ENCODE measurements around the gene DHRS1.

DNA sequence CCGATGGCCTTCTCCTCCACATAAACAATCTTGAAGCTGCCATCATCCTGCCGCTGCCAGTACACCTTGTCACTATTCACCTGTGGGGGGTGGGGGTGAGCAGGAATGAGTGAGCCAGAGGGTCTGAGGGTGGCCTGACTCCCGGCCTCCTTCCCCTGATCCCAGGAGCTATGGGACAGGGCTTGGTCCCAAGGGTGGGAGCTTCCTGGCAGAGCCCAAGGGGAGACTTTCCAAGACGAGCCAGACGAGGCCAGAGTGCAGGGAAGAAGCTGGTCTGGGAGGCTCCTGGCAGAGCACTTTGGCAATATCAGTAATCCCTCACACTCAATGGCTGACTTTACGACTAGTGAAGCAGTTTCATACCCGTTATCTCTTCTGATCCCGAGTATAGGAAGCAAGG is 44.1 kb downstream of the DHRS1 start:
- TF ChIP-seq CTCF (conservative IDR thresholded peaks at IDR 0.05) (no peak), EZH2 (IDR thresholded peaks at IDR 0.05; ENCODE audit: low read depth) (no peak)

Measured in PC-9 (cell line).